Activated CD4-positive, alpha-beta T cell treated with anti-CD3 and anti-CD28 coated beads, Interleukin-2, amount 50 U/mL, for 4 hours (primary cell): Measurements from ENCODE around the gene MTA1.
A peak's percentile ranks its signal among the peaks of the same experiment; 100 is the strongest.

Experiments
- DNase-seq, 2 experiments: peaks; one replicate each; pipeline ENCODE4 v3.0.0-alpha.2; 2020

Gene MTA1

GRCh38 chr14:105419195-105420091 lies at the start of gene MTA1:
TSS of gene MTA1 (plus strand) at chr14:105419827. CDS start at chr14:105420036, 209 bp downstream.
- DNase-seq = peak; percentile 26 to 34

GRCh38 chr14:105374389-105374788 lies 45.2 kb upstream of the MTA1 start:
- no peak for DNase-seq

- peak; percentile 20 for DNase-seq
Measured at GRCh38 chr14:105375635-105376057, 44.0 kb upstream of the MTA1 start.

- DNase-seq = no peak
Measured at GRCh38 chr14:105376521-105377440, 42.8 kb upstream of the MTA1 start.

- no peak for DNase-seq
Measured at GRCh38 chr14:105377555-105378182, 42.0 kb upstream of the MTA1 start.

- no peak for DNase-seq
Measured at GRCh38 chr14:105378199-105378598, 41.4 kb upstream of the MTA1 start.

- DNase-seq = no peak
Measured at GRCh38 chr14:105378873-105379685, 40.5 kb upstream of the MTA1 start.

GRCh38 chr14:105379946-105380345 lies 39.7 kb upstream of the MTA1 start:
- no peak for DNase-seq

GRCh38 chr14:105380756-105381155 lies 38.9 kb upstream of the MTA1 start:
- DNase-seq = no peak

GRCh38 chr14:105381446-105382342 lies 37.9 kb upstream of the MTA1 start:
- DNase-seq = no peak

GRCh38 chr14:105382343-105383082 lies 37.1 kb upstream of the MTA1 start:
- no peak for DNase-seq

GRCh38 chr14:105383083-105383730 lies 36.4 kb upstream of the MTA1 start:
- DNase-seq = no peak

- no peak for DNase-seq
Measured at GRCh38 chr14:105384041-105384557, 35.5 kb upstream of the MTA1 start.

- no peak for DNase-seq
Measured at GRCh38 chr14:105384605-105385321, 34.9 kb upstream of the MTA1 start.

GRCh38 chr14:105385322-105385637 lies 34.3 kb upstream of the MTA1 start:
- no peak for DNase-seq

GRCh38 chr14:105385698-105386365 lies 33.8 kb upstream of the MTA1 start:
- DNase-seq = no peak

GRCh38 chr14:105386581-105387529 lies 32.8 kb upstream of the MTA1 start:
- no peak for DNase-seq
